A172 (cell line): ENCODE measurements around the gene RXFP3. TPM values are rescaled to one million over a fixed set of nuclear protein-coding genes. Genes with fewer than 3 reads are reported as not detected.
"Not testable (repeated sequence)": the region's sequence is repeated elsewhere in the genome, so short reads cannot be mapped to it uniquely, and the experiment has no call there.

Experiments used
- DNase-seq: peaks from one replicate; pipeline ENCODE4 v3.0.0-alpha.2; 2015; ENCODE audit warnings: low spot score
- total RNA-seq: library from RNA; depleted of rRNA; stranded (reverse); fragments of >200 nt; shearing (Covaris generic); gene quantifications from 2 replicates; pipeline ENCODE4 v1.2.3, GENCODE V29; 2014; rRNA removed

RXFP3 gene, protein sequence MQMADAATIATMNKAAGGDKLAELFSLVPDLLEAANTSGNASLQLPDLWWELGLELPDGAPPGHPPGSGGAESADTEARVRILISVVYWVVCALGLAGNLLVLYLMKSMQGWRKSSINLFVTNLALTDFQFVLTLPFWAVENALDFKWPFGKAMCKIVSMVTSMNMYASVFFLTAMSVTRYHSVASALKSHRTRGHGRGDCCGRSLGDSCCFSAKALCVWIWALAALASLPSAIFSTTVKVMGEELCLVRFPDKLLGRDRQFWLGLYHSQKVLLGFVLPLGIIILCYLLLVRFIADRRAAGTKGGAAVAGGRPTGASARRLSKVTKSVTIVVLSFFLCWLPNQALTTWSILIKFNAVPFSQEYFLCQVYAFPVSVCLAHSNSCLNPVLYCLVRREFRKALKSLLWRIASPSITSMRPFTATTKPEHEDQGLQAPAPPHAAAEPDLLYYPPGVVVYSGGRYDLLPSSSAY
- not detected in 2 replicates for total RNA-seq

- no peak for DNase-seq
Observed at GRCh38 chr5:33936381-33937016, at the start of gene RXFP3. TSS of gene RXFP3 (plus strand) at chr5:33936386. CDS start at chr5:33936741, 355 bp downstream.

GRCh38 chr5:33887268-33887667 lies 48.9 kb upstream of the RXFP3 start:
- DNase-seq = no peak

- DNase-seq = no peak
Observed at GRCh38 chr5:33888587-33888986, 47.6 kb upstream of the RXFP3 start.

DNA sequence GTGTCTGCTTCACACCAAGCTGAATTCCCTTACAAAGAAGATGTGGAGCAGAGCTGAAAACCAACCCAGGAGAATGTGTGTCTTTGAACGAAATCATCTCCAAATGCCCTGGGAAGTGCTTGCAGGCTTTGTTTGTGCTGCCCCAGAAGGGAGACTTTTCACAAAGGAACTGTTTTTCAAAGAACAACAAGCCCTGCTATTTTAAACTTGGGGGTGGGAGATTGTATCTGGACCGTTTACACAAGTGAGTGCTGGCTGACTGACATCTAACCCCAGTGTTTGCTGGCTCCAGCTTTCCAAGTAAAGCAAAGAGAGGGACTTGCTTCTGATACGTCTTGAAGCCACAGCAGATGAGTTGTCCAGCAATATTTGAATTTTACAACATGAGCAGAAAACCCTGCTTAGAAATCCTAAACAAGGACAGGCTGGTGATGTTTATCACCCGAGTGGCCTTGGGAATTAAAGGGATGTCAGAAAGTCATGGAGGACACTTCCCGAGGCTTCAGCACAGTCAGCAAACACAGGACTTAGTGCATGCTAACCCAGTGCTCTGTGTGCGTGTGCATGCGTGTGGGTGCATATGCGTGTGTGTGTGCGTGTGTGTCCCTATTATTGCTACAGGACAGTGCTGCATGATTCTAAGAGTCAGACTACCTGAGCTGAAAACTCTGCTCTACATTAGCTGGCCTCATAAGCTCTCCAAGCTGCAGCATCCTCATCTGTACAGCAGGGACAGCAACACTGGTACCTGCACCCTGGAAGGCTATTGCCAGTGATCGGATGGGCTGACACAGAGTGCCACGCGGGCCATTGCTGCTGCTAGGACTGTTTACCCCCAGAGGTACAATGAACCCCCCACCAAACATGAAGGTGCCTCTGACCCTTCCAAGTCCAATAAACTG lies 45.8 kb upstream of the RXFP3 start:
- DNase-seq = peak; percentile 30

DNA sequence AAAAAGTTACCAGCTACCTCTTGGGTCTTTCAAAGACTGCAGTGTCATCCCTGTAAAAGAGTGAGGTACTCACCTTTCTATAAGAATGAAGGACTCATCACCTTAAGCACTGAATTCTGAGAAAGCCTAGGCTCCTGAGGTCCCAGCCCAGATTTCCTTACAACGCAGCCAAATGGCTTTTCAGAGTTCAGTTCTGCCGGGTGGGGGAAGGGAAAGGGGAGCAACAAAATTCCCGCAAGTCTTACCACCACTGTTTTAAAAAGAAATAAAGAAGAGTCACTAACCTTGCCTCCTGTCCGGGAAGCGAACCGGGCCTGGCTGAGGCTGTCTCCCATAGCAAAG lies 44.8 kb upstream of the RXFP3 start:
- DNase-seq = no peak

GRCh38 chr5:33891788-33892619 lies 44.2 kb upstream of the RXFP3 start, which contains the start of gene ADAMTS12:
TSS of gene ADAMTS12 (minus strand) at chr5:33891990. CDS start at chr5:33891856, 134 bp downstream.
- DNase-seq = peak; percentile 44

DNA sequence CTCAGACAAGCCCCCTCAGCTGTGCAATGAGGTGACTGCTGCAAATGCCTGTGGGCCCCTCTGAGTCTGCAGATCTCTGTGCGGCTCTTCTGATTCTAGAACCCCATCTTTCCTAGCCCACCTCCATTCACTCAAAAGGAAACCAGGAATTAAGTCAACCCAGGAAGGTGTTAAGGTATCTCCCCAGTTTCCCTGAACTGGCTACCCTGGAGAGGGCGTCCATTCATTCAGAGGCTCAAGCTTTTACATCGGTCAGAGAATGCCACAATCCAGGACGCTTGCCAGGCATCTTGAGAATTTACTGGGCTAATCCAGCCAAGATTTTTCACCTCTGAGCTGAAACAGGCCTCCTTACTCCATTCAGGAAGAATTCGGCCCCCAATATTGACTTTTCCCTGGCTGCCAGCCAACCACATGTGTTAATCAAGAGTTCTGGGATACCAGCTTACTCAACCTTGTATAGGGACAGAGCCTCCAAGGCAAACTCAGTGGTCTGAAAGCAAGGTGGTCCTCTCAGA lies 43.5 kb upstream of the RXFP3 start:
- DNase-seq = peak; percentile 78

DNA sequence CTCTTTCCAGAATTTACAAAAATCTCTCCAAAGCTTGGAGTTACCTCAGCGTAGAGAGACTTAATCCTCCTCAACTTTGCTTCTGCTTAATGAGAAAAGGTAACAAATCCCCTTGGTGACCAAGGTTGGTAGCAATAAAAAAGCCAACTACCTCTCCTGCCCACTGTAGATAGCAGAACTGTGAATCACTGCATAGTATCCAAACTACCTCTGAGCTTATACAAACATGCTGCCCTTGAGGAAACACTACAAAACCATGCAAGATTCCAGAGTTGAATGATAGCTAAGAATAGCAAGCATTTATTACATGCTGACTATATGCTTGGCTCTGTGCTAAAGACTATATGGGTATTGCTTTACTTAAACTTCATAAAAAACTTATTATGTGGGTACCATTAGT lies 41.6 kb upstream of the RXFP3 start:
- DNase-seq = peak; percentile 54

- no peak for DNase-seq
Observed at GRCh38 chr5:33901156-33901555, 35.0 kb upstream of the RXFP3 start.

DNA sequence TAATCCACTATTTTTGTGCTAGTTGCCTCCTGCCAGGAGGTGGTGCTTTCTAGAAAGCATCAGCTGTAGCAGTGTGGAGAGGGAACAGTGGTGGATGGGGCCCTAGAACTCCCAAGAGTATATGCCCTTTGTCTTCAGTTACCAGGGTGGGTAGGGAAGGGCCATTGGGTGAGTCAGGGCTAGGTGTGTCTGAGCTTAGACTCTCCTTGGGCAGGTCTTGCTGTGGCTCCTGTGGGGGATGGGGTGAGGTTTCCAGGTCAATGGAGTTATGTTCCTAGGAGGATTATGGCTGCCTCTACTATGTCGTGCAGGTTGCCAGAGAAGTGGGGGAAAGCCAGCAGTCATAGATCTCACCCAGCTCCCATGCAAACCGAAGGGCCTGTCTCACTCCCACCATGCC lies 33.1 kb upstream of the RXFP3 start:
- no peak for DNase-seq

DNA sequence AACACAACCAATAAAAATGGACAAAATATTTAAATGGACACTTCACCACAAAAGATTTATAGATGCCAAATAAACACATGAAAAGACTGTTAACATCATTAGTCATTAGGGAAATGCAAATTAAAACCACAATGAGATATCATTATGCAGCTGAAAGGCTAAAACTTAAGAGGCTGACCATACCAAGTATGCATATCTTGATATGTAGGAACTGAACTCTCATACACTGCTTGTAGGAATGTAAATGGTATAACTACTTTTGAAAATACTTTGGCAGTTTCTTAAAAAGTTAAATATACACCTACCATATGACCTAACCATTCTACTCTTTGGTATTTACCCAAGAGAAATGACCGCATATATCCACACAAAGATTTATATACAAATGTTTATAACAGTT lies 30.8 kb upstream of the RXFP3 start:
- DNase-seq = no peak

DNA sequence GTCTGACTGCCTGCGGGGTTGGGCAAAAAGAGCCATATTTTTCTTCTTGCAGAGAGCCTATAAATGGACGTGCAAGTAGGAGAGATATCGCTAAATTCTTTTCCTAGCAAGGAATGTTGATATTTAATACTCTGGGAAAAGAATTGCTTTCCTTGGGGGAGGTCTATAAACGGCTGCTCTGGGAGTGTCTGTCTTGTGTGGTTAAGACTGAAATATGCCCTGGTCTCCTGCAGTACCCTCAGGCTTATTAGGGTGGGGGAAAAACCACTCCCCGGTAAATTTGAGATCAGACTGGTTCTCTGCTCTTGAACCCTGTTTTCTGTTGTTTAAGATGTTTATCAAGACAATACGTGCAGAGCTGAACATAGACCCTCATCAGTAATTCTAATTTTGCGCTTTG lies 29.9 kb upstream of the RXFP3 start:
- not testable (repeated sequence) for DNase-seq

DNA sequence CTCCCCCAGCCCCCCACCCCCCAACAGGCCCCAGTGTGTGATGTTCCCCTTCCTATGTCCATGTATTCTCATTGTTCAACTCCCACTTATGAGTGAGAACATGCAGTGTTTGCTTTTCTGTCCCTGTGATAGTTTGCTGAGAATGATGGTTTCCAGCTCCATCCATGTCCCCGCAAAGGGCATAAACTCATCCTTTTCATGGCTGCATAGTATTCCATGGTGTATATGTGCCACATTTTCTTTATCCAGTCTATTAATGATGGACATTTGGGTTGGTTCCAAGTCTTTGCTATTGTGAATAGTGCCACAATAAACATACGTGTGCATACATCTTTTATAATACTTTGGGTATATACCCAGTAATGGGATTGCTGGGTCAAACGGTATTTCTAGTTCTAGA lies 21.3 kb upstream of the RXFP3 start:
- DNase-seq = not testable (repeated sequence)

DNA sequence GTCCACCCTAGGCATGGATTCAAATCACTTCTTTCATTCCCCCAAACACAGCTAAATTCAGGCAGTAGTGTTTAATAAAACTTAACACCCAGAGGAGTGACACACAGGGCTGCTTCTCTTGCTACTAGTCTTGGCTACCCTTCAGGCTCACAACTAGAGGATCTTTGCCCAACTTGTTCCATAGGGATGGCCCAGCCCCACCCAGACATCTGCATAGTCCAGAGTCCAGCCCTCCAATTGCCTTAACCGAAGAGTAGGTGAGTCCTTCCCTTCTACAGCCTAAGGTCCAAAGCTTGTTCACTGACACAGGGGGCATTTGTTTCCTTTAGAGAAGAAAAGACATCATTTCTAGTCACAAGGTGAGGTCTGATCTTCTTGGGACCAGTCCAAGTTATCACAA lies 15.2 kb upstream of the RXFP3 start:
- no peak for DNase-seq

DNA sequence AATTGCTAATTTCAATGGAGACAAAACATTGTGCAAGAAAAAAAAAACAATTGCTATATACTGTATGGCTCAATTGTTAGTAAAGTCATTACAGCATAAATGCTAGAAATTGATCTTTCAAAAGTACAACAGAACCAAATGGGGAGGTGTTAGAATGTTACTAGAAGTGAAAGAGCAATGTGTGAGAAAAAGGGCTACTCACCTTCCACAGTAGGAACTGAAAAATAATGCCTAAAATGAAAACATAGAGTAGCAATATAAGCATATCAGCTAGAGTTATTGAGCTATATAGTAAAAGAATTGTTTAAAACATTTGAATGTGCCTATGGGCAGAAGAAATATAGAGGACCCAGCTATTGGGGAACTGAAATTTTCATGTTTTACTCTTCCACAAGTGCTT lies 10.9 kb upstream of the RXFP3 start:
- no peak for DNase-seq

DNA sequence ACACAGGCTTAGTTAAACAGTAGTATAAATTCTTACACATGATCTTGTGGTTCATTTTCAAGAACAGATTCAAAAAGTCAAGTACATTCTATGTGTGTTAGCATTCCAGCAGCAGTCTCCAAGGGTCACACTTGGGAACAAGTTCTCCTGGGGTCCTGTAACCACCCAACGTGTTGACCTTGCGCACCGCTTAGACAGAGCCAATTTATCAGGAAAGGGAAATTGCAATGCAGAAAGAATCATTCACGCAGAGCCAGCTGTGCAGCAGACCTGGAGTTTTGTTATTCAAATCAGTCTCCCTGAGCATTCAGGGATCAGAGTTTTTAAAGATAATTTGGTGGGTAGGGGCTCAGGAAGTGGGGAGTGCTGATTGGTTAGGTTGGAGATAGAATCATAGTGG lies 8.5 kb upstream of the RXFP3 start:
- DNase-seq = no peak

DNA sequence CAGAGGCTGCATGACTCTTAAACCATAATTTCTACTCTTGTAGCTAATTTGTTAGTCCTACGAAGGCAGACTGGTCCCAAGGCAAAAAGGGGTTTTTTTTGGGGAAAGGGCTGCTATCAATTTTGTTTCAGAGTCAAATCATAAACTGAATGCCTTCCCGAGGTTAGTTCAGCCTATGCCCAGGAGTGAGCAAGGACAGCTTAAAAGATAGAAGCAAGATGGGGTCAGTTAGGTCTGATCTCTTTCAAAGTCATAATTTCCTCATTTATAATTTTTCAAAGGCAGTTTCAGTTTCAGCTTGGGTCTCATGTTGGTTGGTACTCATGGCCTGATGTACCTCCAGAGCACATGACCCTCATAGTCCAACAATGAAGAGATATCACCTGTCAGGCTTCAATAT lies 7.9 kb upstream of the RXFP3 start:
- DNase-seq = no peak

- no peak for DNase-seq
Observed at GRCh38 chr5:33929925-33930690, 6.1 kb upstream of the RXFP3 start.

DNA sequence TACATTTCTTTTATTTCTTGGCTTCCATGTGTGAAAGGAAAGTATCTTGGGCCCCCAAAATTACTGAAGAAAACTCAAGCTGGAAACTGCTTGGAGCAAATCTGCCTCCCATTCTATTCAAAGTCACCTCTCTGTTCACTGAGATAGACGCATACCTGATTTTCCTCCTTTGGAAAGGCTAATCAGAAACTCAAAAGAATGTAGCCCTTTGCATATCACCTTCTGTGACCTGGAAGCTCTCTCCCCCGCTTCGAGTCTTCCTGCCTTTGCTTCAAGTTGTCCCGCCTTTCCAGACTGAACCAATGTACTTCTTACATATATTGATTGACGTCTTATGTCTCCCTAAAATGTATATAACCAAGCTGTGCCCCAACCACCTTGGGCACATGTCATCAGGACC lies 5.0 kb upstream of the RXFP3 start:
- DNase-seq = no peak

GRCh38 chr5:33933723-33934169 lies 2.4 kb upstream of the RXFP3 start:
- DNase-seq = no peak
